GM19035 (cell line): ENCODE measurements around the gene POLR2L.

Experiments
- ATAC-seq: cut with Tn5 transposase; IDR thresholded peaks from one replicate; pipeline ENCODE4 v1.9.1; 2021; ENCODE audit not compliant: unreplicated experiment

The POLR2L gene

DNA sequence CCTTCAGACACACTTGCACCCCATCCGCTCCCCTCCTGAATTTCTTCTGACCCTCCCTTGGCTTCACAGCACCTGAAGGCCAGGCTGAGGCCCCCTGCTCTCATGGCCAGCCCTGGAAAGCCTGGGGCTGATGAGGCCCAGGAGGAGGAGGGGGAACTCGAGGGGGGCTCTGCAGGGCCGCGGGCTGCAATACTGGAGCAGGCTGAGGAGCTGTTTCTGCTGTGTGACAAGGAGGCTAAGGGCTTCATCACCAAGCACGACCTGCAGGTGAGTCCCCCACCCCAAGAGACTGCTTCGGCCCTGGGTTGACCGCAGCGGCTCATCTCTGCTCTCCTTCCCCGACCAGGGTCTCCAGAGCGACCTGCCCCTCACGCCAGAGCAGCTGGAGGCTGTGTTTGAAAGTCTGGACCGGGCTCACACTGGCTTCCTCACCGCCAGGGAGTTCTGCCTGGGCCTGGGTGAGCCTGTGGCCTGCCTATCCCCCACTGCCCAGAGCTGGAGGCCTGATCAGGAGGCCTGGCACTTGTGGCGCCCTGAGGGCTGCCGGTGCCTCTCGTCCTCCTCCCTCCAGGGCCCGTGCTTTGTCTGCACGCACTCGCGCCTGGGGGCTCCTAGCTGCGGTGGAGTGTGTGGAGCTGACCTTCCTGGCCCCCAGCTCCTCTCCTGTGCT lies 13.7 kb downstream of the POLR2L start:
- ATAC-seq: no peak

DNA sequence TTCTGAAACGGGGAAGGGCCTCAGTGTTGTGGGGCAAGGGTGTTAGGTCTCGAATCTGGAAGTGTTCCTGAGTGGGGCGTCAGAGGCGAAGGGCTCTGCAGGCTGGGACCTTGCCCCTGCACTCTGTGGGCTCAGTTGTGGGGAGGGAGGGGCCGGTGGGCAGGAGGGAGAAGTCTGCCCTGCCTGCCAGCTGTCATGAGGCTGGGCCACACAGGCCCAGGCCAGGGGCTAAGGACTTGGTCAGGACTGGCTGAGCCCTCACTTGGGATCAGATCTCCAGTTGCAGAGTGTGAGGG lies 14.5 kb downstream of the POLR2L start, which contains the start of gene CRACR2B:
TSS of gene CRACR2B (plus strand) at position 23 of the 296 bp plus-strand sequence. CDS start 689 bp downstream, outside the sequence.
- ATAC-seq: no peak

DNA sequence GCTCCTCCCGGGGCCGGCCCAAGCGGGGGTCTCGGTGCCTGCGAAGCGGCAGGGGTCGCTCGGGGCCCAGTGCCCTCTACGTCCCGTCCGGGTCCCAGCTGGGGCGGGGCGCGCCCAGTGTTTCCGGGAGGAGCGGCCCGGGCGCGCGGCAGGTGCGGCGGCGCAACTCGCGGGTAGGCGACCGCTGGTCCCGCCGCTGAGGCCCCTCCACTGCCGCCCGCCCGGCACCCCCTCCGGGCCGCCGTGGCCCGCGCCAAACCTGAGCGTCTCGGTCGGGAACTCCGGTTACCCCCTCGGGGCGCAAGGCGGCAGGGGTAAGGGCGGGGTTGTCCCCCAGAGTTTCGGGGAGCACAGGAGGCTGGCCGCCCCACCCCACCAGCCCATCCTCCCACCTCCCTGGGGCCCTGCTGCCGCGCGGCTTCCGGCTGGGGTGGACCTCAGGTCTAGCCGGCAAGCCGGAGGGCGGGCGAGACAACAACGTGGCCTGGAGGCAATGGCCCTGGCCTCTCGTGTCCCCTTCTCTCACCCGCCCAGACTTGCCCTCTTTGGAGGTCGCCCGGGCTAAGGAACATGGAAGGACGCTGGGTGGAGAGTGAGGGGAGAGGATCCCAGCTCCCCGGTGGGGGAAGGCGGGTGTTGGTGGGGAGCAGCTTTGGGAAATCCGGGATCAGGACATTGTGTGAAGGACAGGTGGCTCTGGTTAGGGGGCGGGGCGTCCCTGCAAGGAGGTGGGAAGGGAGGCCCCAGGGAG lies 15.0 kb downstream of the POLR2L start:
- ATAC-seq: no peak

DNA sequence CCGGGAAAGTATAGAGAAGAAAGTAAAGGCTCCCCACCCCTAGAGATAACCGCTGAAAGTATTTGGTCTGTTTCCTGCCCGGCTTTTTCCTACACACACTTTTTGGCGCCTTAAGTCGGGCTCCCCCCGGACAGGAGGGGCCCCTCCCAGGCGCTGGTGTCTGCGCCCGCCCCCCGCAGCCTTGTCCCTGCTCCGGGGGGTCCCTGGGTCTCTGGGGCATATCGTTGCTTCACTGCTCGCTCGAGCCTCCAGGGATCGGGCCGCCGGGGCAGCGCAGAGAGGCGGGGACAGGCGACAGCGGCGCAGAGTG lies 15.5 kb downstream of the POLR2L start:
- ATAC-seq: no peak

DNA sequence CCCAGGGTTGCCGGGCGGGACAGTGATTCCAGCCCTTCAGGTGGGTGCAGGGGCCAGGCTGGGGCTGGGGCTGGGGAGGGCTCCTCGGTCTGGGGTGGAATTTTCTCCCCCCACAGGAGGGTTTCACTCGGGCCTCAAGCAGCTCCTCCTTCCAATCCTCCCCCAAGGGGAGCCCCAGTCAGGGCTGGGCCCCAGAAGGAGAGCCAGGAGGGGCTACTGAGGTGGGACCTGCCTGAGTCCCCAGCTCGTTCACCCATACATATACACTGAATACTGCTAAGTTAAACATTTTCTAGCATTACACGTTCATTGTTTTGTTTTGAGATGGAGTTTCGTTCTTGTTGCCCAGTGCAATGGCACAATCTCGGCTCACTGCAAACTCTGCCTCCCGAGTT lies 16.1 kb downstream of the POLR2L start:
- ATAC-seq: no peak

DNA sequence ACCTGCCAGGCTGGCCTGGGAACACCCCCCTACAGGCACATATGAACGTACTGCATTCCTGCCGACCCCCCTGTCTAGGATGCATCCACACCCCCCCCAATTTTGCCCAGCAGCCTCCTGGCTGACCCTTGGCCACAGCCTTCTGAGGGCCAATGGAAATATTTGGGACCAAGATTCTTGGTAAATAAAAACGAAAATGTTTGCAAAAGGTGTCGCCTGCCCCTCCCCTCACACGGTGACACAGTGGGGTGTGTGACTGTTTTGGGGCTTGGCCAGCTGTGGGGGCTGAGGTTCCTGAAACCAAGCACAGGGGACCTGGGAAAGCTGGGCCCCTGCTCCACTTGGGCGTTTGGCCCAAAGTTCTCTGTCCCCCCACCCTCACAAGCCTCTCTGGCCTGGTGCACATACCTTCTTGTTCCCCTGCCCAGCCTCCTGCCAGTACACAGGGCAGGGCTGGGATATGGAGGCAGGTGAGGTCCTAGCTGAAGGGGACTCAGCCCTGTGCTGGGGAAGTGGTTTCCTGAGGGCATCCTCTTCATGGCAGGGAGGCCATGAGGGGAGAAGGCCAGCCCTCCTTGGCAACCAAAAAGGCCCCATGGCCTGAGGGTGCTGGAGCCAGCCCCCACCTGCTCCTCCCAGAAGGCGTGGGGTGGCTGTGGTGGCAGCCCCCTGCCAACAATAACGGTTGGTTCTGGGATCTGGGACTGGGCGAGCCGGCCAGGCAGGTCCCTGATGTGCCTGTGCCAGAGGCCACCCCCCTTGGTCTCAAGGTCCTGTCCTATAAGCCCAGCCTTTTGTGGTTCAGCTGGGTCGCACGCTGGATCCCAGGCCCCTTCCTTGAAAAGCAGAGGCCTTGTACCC lies 16.7 kb downstream of the POLR2L start:
- ATAC-seq: no peak

DNA sequence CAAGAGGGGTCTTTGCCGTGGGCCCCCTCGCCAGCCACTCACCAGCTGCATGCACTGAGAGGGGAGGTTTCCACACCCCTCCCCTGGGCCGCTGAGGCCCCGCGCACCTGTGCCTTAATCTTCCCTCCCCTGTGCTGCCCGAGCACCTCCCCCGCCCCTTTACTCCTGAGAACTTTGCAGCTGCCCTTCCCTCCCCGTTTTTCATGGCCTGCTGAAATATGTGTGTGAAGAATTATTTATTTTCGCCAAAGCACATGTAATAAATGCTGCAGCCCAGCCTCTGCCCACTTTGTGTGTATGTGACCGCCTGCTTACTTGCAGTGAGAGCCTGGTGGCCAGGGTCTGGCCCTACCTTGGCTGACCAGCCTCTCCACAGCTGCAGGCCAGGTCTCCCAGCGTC lies 17.4 kb downstream of the POLR2L start:
- ATAC-seq: no peak

DNA sequence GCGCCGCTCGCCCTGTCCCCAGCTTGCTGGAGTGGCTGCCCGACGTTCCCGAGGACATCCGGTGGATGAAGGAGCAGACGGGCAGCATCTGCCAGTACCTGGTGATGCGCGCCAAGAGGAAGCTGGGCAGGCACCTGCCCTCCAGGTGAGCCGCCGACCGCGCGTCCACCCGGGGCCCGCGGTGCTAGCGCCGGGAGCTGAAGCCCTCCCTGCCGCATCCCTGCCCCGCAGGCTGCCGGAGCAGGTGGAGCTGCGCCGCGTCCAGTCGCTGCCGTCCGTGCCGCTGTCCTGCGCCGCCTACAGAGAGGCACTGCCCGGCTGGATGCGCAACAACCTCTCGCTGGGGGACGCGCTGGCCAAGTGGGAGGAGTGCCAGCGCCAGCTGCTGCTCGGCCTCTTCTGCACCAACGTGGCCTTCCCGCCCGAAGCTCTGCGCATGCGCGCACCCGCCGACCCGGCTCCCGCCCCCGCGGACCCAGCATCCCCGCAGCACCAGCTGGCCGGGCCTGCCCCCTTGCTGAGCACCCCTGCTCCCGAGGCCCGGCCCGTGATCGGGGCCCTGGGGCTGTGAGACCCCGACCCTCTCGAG lies 17.9 kb downstream of the POLR2L start:
- no peak for ATAC-seq

DNA sequence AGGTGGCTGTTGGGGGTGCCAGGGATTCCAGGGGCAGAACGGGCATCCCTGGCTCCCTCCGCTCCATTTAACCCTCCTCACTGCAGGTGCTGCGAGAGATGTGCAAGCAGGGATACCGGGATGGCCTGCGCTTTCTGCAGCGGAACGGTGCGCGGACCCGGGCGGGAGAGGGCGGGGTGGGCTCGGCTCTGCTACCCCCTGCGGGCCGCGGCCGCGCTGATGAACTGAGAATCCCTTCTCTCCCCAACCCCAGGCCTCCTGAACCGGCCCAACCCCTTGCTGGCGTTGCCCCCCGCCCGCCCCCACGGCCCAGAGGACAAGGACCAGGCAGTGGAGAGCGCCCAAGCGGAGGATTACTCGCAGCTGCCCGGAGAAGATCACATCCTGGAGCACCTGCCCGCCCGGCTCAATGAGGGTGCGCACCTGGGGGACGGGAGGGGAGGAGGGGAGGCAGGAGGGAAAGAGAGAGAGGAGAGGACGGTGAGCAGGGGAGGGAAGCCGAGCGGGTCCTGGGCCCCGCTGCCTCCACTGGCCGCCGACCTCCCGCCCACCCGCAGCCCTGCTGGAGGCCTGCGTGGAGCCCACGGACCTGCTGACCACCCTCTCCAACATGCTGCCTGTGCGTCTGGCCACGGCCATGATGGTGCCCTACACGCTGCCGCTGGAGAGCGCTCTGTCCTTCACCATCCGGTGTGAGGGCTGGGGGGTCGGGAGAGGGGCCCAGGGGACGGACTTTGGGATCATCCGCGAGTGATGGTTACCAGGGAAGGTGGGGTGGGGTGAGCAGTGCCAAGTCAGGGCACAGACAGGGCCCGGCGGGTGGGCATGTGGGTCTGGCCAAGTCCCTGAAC lies 18.7 kb downstream of the POLR2L start:
- no peak for ATAC-seq

DNA sequence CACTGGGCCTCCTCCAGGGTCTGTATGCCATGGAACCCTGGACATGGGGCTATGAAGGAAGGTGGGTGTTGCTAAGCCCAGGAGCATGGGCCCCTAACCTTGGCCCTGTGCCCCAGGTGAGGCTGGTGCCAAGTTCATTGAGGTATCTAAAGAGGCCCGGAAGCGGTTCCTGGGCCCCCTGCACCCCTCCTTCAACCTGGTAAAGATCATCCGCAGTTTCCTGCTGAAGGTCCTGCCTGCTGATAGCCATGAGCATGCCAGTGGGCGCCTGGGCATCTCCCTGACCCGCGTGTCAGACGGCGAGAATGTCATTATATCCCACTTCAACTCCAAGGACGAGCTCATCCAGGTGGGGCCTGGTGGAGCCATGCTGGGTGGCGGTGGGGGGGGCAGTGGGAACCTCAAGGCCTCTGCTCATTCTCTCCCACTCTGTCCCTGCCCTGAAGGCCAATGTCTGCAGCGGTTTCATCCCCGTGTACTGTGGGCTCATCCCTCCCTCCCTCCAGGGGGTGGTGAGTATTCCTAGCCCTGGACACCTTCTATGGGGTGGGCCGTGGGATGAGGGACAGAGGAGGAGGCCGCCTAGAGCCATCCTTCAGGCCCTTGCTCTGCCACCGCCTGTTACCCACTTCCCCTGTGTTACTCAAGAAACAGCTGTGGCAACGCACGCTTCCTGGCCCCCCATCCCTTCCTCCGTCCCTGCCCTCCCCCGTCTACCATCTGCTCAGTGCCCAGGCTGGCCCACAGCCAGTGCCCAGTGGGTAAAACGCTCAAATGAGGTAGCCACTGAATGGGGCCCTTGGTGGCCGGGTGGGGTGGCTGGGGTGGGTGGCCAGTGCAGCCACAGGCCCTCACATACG lies 20.6 kb downstream of the POLR2L start:
- no peak for ATAC-seq

DNA sequence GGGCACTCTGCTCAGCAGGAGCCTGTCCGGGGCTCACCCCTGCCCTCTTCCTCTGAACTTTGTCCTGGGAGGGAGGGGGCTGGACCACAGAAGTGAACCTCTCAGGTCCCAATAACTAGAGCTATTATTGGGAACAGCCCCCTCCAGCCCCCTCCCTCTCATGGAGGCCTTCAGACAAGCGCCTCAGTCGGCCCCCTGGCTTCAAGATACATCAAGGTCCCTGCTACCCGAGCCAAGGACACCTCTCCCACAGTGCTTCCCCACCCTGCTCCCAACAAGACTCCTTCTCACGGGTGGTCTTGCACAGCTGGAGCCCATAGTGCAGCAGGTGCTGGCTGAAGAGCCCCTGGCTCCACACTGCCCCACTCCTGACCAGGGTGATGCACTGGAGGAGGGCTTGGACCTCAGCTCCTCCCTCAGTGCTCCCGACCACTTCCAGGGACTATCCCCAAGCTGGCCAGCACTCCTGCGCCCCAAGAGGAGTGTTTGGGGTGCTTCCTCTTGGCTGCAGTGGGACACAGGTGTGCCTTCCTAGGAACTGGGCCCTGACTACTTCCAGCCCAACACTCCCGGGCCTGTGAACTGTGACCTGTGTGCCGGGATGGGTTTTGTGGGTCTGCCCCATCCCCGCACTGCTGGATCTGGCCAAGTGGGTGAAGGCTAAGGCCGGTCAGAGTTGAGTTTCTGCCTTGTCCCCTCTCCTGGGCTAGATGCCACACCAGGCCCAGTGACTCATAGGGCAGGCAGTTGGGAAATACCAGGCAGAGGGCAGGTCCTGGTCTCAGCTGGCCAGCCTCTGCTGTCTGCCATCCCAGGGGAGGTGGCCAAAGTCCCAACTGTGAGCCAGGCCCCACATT lies 21.4 kb downstream of the POLR2L start:
- no peak for ATAC-seq

DNA sequence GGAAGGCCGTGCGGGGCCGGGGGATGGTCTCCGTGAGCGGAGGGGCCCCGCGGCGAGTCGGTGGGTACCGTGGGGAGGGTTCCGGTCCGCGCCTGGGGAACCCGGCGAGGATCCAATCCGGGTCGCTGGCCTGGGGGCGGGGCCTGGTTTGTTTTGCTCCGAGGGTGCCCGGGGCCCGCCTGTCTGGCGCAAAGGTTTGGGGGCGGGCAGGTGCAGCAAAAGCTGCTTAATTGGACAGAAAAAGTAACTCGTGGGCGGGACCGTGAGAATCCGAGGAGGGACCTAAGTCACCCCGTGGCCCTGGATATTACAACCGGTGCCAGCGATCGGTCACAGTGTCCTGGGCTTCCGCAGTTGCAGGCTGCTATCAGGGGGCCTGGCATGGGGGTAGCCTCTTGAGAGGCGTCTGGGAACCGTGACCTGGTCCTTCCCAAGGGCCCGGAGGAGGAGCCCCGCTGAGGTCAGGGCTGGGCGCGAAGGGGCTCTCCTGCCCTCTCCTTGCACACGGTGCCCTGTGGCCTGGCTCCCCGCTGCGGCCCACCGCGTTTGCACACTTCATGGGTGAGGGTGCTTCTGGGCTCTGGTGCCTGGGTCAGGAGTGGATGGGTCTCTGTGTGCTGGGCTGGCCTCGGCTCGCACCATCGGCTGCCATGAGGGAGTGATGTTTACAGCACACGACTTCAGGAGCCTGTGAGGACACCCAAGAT lies 22.2 kb downstream of the POLR2L start:
- ATAC-seq: peak; percentile 65

DNA sequence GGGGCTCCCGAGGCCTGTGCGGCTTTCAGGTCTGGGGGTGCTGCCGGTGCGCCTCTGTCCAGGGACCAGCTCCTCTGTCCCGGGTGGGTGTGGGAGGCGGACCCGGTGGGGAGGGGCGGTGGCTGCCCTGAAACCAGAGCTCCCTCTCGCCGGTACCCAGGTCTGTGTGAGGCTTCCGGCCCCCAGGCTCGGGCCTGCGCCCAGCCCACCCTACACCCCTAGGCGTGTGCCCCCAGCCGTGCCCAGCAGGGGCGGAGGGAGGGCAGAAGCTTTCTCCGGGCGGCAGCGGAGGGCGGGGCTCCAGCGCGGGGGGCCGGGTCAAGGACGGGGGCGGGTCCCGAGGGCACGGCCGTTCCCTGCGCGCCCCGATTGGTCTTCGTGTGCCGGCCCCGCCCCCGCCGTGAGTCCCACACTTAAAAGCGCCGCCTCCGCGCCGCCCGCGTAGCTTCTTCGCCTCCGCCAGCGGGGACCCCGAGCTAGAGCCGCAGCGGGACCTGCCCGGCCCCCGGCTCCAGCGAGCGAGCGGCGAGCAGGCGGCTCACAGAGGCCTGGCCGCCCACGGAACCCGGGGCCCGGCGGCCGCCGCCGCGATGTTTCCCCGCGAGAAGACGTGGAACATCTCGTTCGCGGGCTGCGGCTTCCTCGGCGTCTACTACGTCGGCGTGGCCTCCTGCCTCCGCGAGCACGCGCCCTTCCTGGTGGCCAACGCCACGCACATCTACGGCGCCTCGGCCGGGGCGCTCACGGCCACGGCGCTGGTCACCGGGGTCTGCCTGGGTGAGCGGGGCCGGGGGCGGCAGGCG lies 23.0 kb downstream of the POLR2L start:
- peak; percentile 66 for ATAC-seq

DNA sequence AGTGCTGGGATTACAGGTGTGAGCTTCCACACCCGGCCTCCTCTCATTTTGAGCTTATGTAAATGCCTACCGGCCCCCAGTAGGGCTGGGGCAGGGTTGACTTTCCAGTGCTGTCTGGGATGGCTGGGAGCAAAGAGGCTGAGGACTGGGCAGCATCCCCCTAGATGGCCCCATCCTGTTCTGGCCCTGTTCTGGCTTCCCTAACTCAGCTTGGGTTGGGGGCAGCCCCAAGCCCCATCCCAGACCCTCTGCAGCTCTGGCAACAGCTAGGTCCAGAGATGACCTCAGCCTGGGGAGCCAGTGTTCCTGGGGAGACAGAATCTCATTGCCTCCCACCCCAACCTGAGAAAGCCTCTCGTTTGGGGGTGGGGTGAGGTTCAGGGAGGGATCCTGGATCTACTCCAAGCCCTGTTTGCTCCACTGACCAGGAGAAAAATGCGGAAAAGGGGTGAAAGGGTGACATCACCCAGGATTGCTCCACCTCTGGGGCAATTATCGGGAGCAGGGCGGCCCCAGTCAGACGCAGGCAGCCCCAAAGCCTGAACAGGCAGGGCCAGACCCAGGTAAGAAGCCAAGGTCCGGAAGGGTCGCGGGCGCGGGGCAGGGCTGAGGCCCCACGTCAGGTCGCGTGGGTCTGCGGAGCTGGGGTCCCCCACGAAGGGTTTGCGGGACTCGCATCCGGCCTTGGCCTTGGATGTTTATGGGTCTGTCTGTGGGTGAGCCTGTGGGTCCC lies 23.8 kb downstream of the POLR2L start, which contains the start of gene PNPLA2:
TSS of gene PNPLA2 (plus strand) at position 519 of the 733 bp plus-strand sequence. CDS start 805 bp downstream, outside the sequence.
- ATAC-seq: no peak

DNA sequence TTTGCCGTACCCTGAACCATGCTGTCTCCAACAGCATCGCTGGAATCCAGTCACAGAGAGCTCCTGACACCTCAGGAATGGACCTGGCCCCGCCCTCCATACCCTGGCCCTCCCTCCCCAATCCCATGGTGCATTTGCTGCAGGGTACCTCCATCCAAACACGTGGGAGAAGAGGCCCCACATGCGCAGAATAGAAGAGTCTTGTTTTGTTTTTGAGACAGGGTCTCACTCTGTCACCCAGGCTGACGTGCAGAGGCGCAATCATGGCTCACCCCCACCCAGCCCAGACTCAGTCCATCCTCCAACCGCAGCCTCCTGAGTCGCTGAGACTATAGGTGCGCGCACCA lies 25.9 kb downstream of the POLR2L start:
- ATAC-seq: no peak

DNA sequence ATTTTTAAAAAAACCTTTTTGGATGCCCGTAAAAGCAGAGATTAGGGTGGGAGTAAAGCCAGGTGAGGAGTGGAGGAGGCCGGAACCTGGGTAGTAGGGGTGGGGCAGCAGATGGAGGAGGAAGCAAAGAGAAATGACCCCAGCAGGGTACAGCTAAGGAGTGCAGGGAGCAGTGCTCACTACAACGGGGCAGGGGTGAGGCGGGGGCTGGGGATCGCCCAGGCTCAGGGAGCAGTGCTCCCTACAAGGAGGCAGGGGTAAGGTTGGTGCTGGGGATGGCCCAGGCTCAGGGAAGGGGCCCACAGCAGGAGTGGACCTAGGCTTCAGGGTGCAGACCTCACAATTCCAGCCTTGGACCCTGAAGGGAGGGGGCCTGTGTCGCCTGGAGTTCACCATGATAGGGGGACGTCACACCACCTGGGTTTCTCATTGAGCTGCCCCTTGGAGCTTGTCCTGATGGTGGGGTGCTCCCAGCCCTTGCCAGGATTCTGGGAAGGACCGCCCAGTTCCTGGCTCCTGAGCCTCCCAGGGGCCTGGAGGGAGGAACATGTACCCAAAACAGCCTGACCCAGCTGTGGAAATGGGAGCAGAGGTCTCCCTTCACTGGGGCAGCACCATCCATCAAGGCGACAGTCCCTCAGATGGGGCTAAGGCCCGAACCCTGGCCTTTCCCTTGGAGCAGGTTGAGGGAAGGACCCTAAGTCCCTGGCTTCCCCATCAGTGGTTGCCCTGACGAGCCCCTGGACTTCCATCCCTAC lies 26.5 kb downstream of the POLR2L start:
- no peak for ATAC-seq
